PC-9 (cell line): ENCODE data around the gene PCDH9. TPM values are rescaled to one million over a fixed set of nuclear protein-coding genes. Genes with fewer than 3 reads are reported as not detected.

Source experiments
- BruUV-seq: library from RNA; stranded (reverse); fragments of 400-500 nt; replicated peaks from 2 replicates; lab custom pipeline; 2021; lab: Mats Ljungman, UMichigan
- CTCF ChIA-PET: fragments of 300-600 bp; sonication (Branson Sonifier 250); formaldehyde crosslinking; loops from one replicate; lab custom pipeline; 2022; ENCODE audit warnings: antibody characterized with exemption; lab: Charles Lee
- POLR2A ChIA-PET: fragments of 300-600 bp; sonication (Branson Sonifier 250); formaldehyde crosslinking; loops from one replicate; lab custom pipeline; 2022; ENCODE audit warnings: antibody characterized with exemption; ENCODE audit not compliant: unreplicated experiment; lab: Charles Lee
- DNase-seq, 2 experiments: peaks; one replicate each; pipeline versions ENCODE4 v3.0.0 to v3.0.0-alpha.2; 2015 to 2022; ENCODE audit warnings: mixed read lengths in 1 of 2
- H2AFZ ChIP-seq: fragments of 200-600 bp; sonication (generic); 2 replicates; pipeline ENCODE4 v1.8.1; 2017; ENCODE audit warnings: antibody characterized with exemption
- H3F3A ChIP-seq: fragments of 200-600 bp; sonication (generic); 2 replicates; pipeline ENCODE4 v1.8.1; 2017; ENCODE audit warnings: antibody characterized with exemption, mild to moderate bottlenecking, low read depth; ENCODE audit not compliant: insufficient read depth
- H3K27ac ChIP-seq: fragments of 200-600 bp; sonication (generic); 2 replicates; pipeline ENCODE4 v1.6.1; 2016; ENCODE audit warnings: mixed run types
- H3K27me3 ChIP-seq: fragments of 200-600 bp; sonication (generic); 2 replicates; pipeline ENCODE4 v1.6.1; 2016; ENCODE audit warnings: low read depth, mixed run types; ENCODE audit not compliant: insufficient read depth
- H3K36me3 ChIP-seq: fragments of 200-600 bp; sonication (generic); 2 replicates; pipeline ENCODE4 v1.6.1; 2016; ENCODE audit warnings: low read depth, mixed run types
- H3K4me1 ChIP-seq: fragments of 200-600 bp; sonication (generic); replicated peaks from 2 replicates; pipeline ENCODE4 v1.6.1; 2016; ENCODE audit warnings: mixed run types; ENCODE audit not compliant: insufficient read depth
- H3K4me2 ChIP-seq: fragments of 200-600 bp; sonication (generic); 2 replicates; pipeline ENCODE4 v1.6.1; 2017; ENCODE audit warnings: mixed run types
- H3K4me3 ChIP-seq: fragments of 200-600 bp; sonication (generic); 2 replicates; pipeline ENCODE4 v1.6.1; 2016; ENCODE audit warnings: mixed run types
- H3K79me2 ChIP-seq: fragments of 200-600 bp; sonication (generic); 2 replicates; pipeline ENCODE4 v1.6.1; 2017; ENCODE audit warnings: low read depth, mixed run types
- H3K9me2 ChIP-seq: fragments of 200-600 bp; sonication (generic); 2 replicates; pipeline ENCODE4 v1.8.1; 2017; ENCODE audit warnings: mild to moderate bottlenecking; ENCODE audit not compliant: insufficient read depth
- H3K9me3 ChIP-seq: fragments of 200-600 bp; sonication (generic); 2 replicates; pipeline ENCODE4 v1.8.1; 2016; ENCODE audit warnings: low read depth; ENCODE audit not compliant: insufficient read depth
- H4K20me1 ChIP-seq: fragments of 200-600 bp; sonication (generic); 2 replicates; pipeline ENCODE4 v1.8.1; 2017; ENCODE audit not compliant: insufficient read depth
- EZH2 ChIP-seq: fragments of 200-600 bp; sonication (generic); IDR thresholded peaks from 2 replicates; pipeline ENCODE4 v1.8.0; 2017; ENCODE audit warnings: antibody characterized with exemption, low read depth
- intact Hi-C: fragments of 100-400 bp; cut with micrococcal nuclease; formaldehyde crosslinking; loops from one replicate; pipeline ENCODE4 v1.10.0; 2022; ENCODE audit not compliant: unreplicated experiment
- total RNA-seq: library from RNA; stranded (reverse); gene quantifications from 2 replicates; pipeline ENCODE4 v1.2.3, GENCODE V29; 2021
- TF ChIP-seq, protein P1 (sequence below): fragments of 200-600 bp; sonication (generic); conservative IDR thresholded peaks from 2 replicates; pipeline ENCODE4 v1.6.1; 2017; ENCODE audit warnings: mixed run types, antibody characterized with exemption, mild to moderate bottlenecking, moderate library complexity

PCDH9 gene
- total RNA-seq, 1 experiment from 2014 or later: 0.37 TPM

DNA sequence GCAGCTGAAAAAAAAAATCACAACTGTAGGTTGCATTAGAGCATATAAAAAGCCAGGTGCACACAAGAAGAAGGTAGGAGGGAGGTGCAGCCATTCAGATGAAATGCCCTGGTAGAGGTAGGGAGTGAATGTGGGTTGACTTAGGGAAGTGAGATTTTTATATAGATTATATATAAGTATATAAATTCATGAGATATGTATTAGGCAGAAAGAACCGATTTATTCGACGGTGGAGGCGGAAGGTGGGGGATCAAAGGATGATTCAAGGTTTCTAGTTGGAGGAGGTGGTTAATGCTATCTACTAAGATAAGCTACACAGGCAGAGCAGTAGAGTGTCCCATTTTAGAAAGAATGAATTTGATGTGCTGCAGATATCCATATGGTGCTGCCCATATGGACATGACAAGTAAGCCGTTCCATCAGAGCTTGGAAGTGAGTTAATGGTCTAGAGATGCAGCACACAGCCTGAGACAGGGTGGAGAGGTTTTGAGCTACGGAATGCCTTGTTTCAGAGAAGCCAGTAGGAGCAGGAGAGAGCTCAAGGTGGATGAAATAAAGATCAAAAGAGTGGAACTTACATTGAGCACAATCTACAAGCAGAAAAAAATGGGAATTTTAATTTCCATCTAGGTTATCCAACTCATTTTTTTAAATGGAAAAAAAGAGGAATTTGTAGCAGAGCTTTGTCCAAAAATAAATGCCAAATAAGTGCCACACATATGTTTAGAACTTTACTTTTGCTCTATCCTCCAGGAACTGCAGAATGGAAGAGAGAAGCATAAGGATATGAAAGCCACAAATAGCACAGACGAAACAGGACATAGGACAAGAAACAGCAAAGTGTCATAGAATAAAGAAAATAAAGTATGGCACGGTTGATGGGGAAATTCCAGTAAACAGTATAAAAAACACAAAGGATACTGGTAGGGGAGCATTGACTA, 177.3 kb downstream of the PCDH9 start:
- Histone ChIP-seq H3K4me2 (no peak overlapping the region), H3K4me3 (no peak overlapping the region), H2AFZ (no peak overlapping the region), H3K4me1 (no peaks in the 10 kb centered on the region), H3F3A (no peaks in the 10 kb centered on the region), H4K20me1 (no peaks in the 10 kb centered on the region), H3K79me2 (no peaks in the 10 kb centered on the region), H3K27ac (no peak overlapping the region), H3K9me2 (no peaks in the 10 kb centered on the region), H3K27me3 (no peaks in the 10 kb centered on the region), H3K9me3 (no peaks in the 10 kb centered on the region), H3K36me3 (no peaks in the 10 kb centered on the region)
- TF ChIP-seq EZH2: no peak
- TF ChIP-seq, protein P1, sequence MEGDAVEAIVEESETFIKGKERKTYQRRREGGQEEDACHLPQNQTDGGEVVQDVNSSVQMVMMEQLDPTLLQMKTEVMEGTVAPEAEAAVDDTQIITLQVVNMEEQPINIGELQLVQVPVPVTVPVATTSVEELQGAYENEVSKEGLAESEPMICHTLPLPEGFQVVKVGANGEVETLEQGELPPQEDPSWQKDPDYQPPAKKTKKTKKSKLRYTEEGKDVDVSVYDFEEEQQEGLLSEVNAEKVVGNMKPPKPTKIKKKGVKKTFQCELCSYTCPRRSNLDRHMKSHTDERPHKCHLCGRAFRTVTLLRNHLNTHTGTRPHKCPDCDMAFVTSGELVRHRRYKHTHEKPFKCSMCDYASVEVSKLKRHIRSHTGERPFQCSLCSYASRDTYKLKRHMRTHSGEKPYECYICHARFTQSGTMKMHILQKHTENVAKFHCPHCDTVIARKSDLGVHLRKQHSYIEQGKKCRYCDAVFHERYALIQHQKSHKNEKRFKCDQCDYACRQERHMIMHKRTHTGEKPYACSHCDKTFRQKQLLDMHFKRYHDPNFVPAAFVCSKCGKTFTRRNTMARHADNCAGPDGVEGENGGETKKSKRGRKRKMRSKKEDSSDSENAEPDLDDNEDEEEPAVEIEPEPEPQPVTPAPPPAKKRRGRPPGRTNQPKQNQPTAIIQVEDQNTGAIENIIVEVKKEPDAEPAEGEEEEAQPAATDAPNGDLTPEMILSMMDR: no peak
- POLR2A ChIA-PET: no interaction called here
- CTCF ChIA-PET: no interaction called here
- no peak for DNase-seq
- BruUV-seq: no TSS peak
- intact Hi-C loops: no loop called here

DNA sequence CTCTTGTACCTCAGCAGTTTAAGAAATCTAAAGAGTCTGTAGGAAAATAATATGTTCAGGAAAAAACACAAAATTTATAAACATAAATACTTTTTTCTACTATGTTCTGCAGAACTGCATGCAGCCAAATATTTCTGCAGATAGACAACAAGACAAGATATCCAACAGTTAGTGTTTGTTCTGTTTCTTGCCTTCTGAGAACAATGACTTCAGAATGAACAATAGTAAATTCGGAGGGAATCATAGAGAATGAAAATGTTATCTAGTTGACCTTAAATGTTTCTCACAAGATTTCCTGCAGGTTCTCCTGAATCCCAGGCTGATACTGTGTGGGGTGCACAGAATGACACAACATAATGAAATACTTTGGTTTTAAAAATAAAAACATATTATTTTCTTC, 180.4 kb downstream of the PCDH9 start:
- Histone ChIP-seq H3K9me3 (no peaks in the 10 kb centered on the region), H4K20me1 (no peaks in the 10 kb centered on the region), H3K27ac (no peak overlapping the region), H3K79me2 (no peaks in the 10 kb centered on the region), H3K4me3 (no peak overlapping the region), H2AFZ (no peak overlapping the region), H3F3A (no peaks in the 10 kb centered on the region), H3K27me3 (no peaks in the 10 kb centered on the region), H3K9me2 (no peaks in the 10 kb centered on the region), H3K4me1 (no peaks in the 10 kb centered on the region), H3K36me3 (no peaks in the 10 kb centered on the region), H3K4me2 (no peak overlapping the region)
- intact Hi-C loops: no loop called here
- no TSS peak for BruUV-seq
- ChIA-PET POLR2A (no interaction called here), CTCF (no interaction called here)
- TF ChIP-seq EZH2: no peak
- TF ChIP-seq, protein P1: no peak
- no peak for DNase-seq

DNA sequence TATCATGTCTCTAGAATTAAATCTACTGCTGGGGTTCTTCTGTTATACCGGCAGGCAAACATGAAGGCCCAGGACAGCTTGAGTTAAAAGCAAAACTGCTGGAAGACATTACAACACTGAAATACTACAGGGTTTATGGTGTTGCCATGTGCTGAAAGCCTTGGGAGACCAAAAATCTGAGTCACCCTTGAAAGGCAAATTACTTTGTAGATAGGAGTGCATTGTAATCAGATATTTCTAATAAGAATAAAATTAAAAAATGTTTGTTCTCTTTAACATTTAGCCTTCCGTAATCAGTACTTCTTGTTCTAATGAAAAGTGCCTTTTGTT, 181.3 kb downstream of the PCDH9 start:
- Histone ChIP-seq H3K9me2 (no peaks in the 10 kb centered on the region), H3K4me3 (no peak overlapping the region), H3K4me1 (no peaks in the 10 kb centered on the region), H3K79me2 (no peaks in the 10 kb centered on the region), H3F3A (no peaks in the 10 kb centered on the region), H2AFZ (no peak overlapping the region), H3K4me2 (no peak overlapping the region), H3K36me3 (no peaks in the 10 kb centered on the region), H3K27me3 (no peaks in the 10 kb centered on the region), H3K9me3 (no peaks in the 10 kb centered on the region), H4K20me1 (no peaks in the 10 kb centered on the region), H3K27ac (no peak overlapping the region)
- no peak for DNase-seq
- TF ChIP-seq EZH2: no peak
- TF ChIP-seq, protein P1: no peak
- intact Hi-C loops: no loop called here
- POLR2A ChIA-PET: no interaction called here
- no TSS peak for BruUV-seq
- CTCF ChIA-PET: no interaction called here
